HepG2 (cell line): ENCODE results near the gene LPAR1. TPM values are rescaled to one million over a fixed set of nuclear protein-coding genes. Genes with fewer than 3 reads are reported as not detected.

Experiments used
- ATAC-seq: fragments of 200-7000 bp; cut with Tn5 transposase; 3 replicates; pipeline ENCODE4 v1.9.1; 2020; ENCODE audit warnings: mild to moderate bottlenecking, moderate library complexity
- BruUV-seq: library from RNA; stranded (reverse); fragments of 400-500 nt; replicated peaks from 2 replicates; lab custom pipeline; 2021; lab: Mats Ljungman, UMichigan
- CTCF ChIA-PET: fragments of 300-600 bp; formaldehyde crosslinking; extraction: SDS; loops from one replicate; lab custom pipeline; 2021; ENCODE audit warnings: low total read pairs, inconsistent platforms, low intra/inter-chr PET ratio; lab: Yijun Ruan, JAX
- POLR2A ChIA-PET: fragments of 350-600 bp; sonication (Branson Sonifier 250); formaldehyde crosslinking; loops from one replicate; lab custom pipeline; 2020; ENCODE audit warnings: antibody characterized with exemption, inconsistent platforms; lab: Yijun Ruan, JAX
- DNase-seq: peaks from one replicate; pipeline ENCODE4 v3.0.0-alpha.2; 2015; ENCODE audit warnings: low spot score
- FAIRE-seq: peaks from 3 replicates; lab custom pipeline; 2011; peaks lifted over from hg19 to GRCh38; lab: Jason Lieb, UNC
- H2AFZ ChIP-seq: one replicate; pipeline ENCODE4 v1.6.1; 2011; ENCODE audit warnings: low read length, inconsistent platforms
- H3K27ac ChIP-seq: fragments of 300-600 bp; 3 replicates; pipeline ENCODE4 v1.8.0; 2011; ENCODE audit warnings: mixed run types, mild to moderate bottlenecking, mixed read lengths, low read length, inconsistent platforms; ENCODE audit not compliant: insufficient read depth; ENCODE audit errors: extremely low read length
- H3K27me3 ChIP-seq, 2 experiments: fragments of 200-600 bp in 1 of 2; 2 replicates in 1 of 2; 3 replicates in 1 of 2; pipeline versions ENCODE4 v1.6.0 to v1.8.0; 2011; ENCODE audit warnings: low read length in 2 of 2, mild to moderate bottlenecking in 2 of 2, moderate library complexity in 2 of 2, inconsistent platforms in 1 of 2; ENCODE audit not compliant: insufficient read depth in 2 of 2, control insufficient read depth in 1 of 2
- H3K36me3 ChIP-seq, 2 experiments: fragments of 200-600 bp in 1 of 2; replicated peaks in 1 of 2; 2 replicates in 1 of 2; 3 replicates in 1 of 2; pipeline versions ENCODE4 v1.5.1 to v1.8.0; 2011; ENCODE audit warnings: low read length in 2 of 2, inconsistent platforms in 1 of 2; ENCODE audit not compliant: insufficient read depth in 2 of 2, control insufficient read depth in 1 of 2
- H3K4me1 ChIP-seq: 2 replicates; pipeline ENCODE4 v1.5.1; 2012; ENCODE audit warnings: low read length, inconsistent platforms; ENCODE audit not compliant: insufficient read depth
- H3K4me2 ChIP-seq: 2 replicates; pipeline ENCODE4 v1.6.0; 2011; ENCODE audit warnings: low read depth, low read length, inconsistent platforms
- H3K4me3 ChIP-seq, 3 experiments: fragments of 200-600 bp in 1 of 3; sonication (generic), shearing (Covaris generic) in 1 of 3; replicated peaks in 1 of 3; 2 replicates each; pipeline ENCODE4 v1.5.1; 2011 to 2016; ENCODE audit warnings: low read length in 3 of 3, inconsistent platforms in 2 of 3, low read depth in 2 of 3, mild to moderate bottlenecking in 2 of 3, control low read depth in 1 of 3, mixed read lengths in 1 of 3; ENCODE audit not compliant: insufficient read depth in 1 of 3
- H3K79me2 ChIP-seq: one replicate; pipeline ENCODE4 v1.6.1; 2011; ENCODE audit warnings: low read length, inconsistent platforms; ENCODE audit not compliant: insufficient read depth
- H3K9ac ChIP-seq: 2 replicates; pipeline ENCODE4 v1.6.0; 2011; ENCODE audit warnings: mild to moderate bottlenecking, low read depth, low read length, inconsistent platforms; ENCODE audit not compliant: insufficient read depth
- H3K9me3 ChIP-seq: 2 replicates; pipeline ENCODE4 v1.5.1; 2012; ENCODE audit warnings: mild to moderate bottlenecking, low read length
- H4K20me1 ChIP-seq: 2 replicates; pipeline ENCODE4 v1.6.0; 2011; ENCODE audit warnings: inconsistent platforms, mild to moderate bottlenecking, low read length, moderate library complexity; ENCODE audit not compliant: insufficient read depth
- DR1 ChIP-seq: sonication (generic); formaldehyde crosslinking; IDR thresholded peaks from 2 replicates; pipeline ENCODE4 v1.8.0; 2021; ENCODE audit warnings: mild to moderate bottlenecking, missing genetic modification reagents, inconsistent platforms
- ESRRA ChIP-seq: sonication (generic); formaldehyde crosslinking; IDR thresholded peaks from 2 replicates; pipeline ENCODE4 v1.5.1; 2020; ENCODE audit warnings: mild to moderate bottlenecking, low read depth, missing genetic modification reagents
- FOXK1 ChIP-seq: sonication (generic); formaldehyde crosslinking; IDR thresholded peaks from 2 replicates; pipeline ENCODE4 v1.4.0; 2020; ENCODE audit warnings: low read depth, missing genetic modification reagents, borderline replicate concordance
- RFXANK ChIP-seq: IDR thresholded peaks from 2 replicates; pipeline ENCODE4 v1.6.1; 2016
- SPEN ChIP-seq: sonication (generic); formaldehyde crosslinking; IDR thresholded peaks from 2 replicates; pipeline ENCODE4 v1.5.1; 2020; ENCODE audit warnings: low read depth, mild to moderate bottlenecking, missing genetic modification reagents
- ZBTB7B ChIP-seq: sonication (generic); formaldehyde crosslinking; IDR thresholded peaks from 2 replicates; pipeline ENCODE4 v1.4.0; 2020; ENCODE audit warnings: missing genetic modification reagents
- ZNF124 ChIP-seq: sonication (generic); formaldehyde crosslinking; IDR thresholded peaks from 2 replicates; pipeline ENCODE4 v1.4.0; 2020; ENCODE audit warnings: missing genetic modification reagents
- ZNF30 ChIP-seq: sonication (generic); formaldehyde crosslinking; IDR thresholded peaks from 2 replicates; pipeline ENCODE4 v1.5.0; 2020; ENCODE audit warnings: mild to moderate bottlenecking, missing genetic modification reagents
- WGBS: methylation state at CpG from one replicate; pipeline ENCODE4 v1.1.6; 2017; ENCODE audit warnings: low lambda C conversion rate; 5-methylcytosine and 5-hydroxymethylcytosine counted together
- in situ Hi-C: cut with HindIII; loops from 2 replicates; pipeline ENCODE4 v1.10.0; 2017; ENCODE audit warnings: low pct_unique_long_range_greater_than_20kb; ENCODE audit not compliant: extremely low pct_ligation_motif_present
- intact Hi-C: fragments of 100-400 bp; cut with micrococcal nuclease; formaldehyde crosslinking; loops from one replicate; pipeline ENCODE4 v1.10.0; 2022; ENCODE audit not compliant: unreplicated experiment
- polyA plus RNA-seq, 8 experiments: library from polyadenylated mRNA; depleted of rRNA in 3 of 8; stranded (reverse) in 7 of 8; unstranded in 1 of 8; fragments of >200 nt; fragmentation: Illumina TruSeq in 4 of 8; extraction: Trizol in 4 of 8; gene quantifications; 2 replicates each; pipeline versions ENCODE4 v1.2.1 to v1.2.3, GENCODE V29; 2011 to 2016; ENCODE audit warnings: low read depth in 4 of 8, missing spikeins in 1 of 8, mixed read lengths in 1 of 8; ENCODE audit not compliant: insufficient read depth in 1 of 8
- total RNA-seq, 5 experiments: library from RNA; depleted of rRNA; stranded (reverse); fragments of >200 nt; fragmentation: Illumina TruSeq; extraction: Trizol; gene quantifications; 2 replicates each; pipeline ENCODE4 v1.2.3, GENCODE V29; 2016; ENCODE audit warnings: low read depth in 1 of 5
- TF ChIP-seq, protein P1 (sequence below): sonication (generic); formaldehyde crosslinking; IDR thresholded peaks from 2 replicates; pipeline ENCODE4 v1.4.0; 2020; ENCODE audit warnings: mild to moderate bottlenecking, missing genetic modification reagents
- TF ChIP-seq, protein P2 (sequence below): sonication (generic); formaldehyde crosslinking; IDR thresholded peaks from 2 replicates; pipeline ENCODE4 v1.4.0; 2020; ENCODE audit warnings: mild to moderate bottlenecking, missing genetic modification reagents, borderline replicate concordance

LPAR1 gene
- total and polyA plus RNA-seq, 2 of the 13 experiments (the other 11 are each of a cell fraction or from before 2014, with no cell fraction given) = not detected

DNA sequence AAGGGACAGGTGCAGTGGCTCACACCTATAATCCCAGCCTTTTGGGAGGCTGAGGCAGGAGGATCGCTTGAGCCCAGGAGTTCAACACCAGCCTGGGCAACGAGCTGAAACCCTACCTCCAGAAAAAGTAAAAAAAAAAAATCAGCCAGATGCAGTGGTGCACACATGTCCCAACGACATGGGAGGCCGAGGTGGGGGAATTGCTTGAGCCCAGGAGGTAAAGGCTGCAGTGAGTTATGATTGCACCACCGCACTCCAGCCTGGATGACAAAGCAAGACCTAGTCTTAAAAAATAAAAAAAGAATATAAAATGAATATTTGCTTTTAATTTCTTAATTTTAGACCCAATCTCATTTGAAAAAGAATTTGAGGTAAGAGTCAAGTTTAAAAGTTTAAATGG is 143.5 kb downstream of the LPAR1 start:
- FAIRE-seq = no peak
- 11% methylated on average over 5 of the region's 5 CpGs for WGBS
- Histone ChIP-seq H3K4me2 (no peak overlapping the region), H3K27me3 (no peaks in the 10 kb centered on the region), H4K20me1 (no peaks in the 10 kb centered on the region), H3K27ac (no peak overlapping the region), H3K4me1 (no peaks in the 10 kb centered on the region), H3K79me2 (no peaks in the 10 kb centered on the region), H3K9ac (no peak overlapping the region), H3K36me3 (no peaks in the 10 kb centered on the region), H2AFZ (no peak overlapping the region), H3K9me3 (no peaks in the 10 kb centered on the region), H3K4me3 (no peak overlapping the region)
- DNase-seq = no peak
- no TSS peak for BruUV-seq
- TF ChIP-seq, protein P1, sequence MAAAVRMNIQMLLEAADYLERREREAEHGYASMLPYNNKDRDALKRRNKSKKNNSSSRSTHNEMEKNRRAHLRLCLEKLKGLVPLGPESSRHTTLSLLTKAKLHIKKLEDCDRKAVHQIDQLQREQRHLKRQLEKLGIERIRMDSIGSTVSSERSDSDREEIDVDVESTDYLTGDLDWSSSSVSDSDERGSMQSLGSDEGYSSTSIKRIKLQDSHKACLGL (CRISPR knock-in tag) = no peak
- no peak for TF ChIP-seq ZBTB7B
- TF ChIP-seq RFXANK = no peak
- no peak for TF ChIP-seq ESRRA (CRISPR knock-in tag)
- TF ChIP-seq, protein P2, sequence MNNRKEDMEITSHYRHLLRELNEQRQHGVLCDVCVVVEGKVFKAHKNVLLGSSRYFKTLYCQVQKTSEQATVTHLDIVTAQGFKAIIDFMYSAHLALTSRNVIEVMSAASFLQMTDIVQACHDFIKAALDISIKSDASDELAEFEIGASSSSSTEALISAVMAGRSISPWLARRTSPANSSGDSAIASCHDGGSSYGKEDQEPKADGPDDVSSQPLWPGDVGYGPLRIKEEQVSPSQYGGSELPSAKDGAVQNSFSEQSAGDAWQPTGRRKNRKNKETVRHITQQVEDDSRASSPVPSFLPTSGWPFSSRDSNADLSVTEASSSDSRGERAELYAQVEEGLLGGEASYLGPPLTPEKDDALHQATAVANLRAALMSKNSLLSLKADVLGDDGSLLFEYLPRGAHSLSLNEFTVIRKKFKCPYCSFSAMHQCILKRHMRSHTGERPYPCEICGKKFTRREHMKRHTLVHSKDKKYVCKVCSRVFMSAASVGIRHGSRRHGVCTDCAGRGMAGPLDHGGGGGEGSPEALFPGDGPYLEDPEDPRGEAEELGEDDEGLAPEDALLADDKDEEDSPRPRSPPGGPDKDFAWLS = no peak
- no peak for TF ChIP-seq SPEN
- no peak for TF ChIP-seq ZNF124 (CRISPR knock-in tag)
- no peak for TF ChIP-seq ZNF30 (CRISPR knock-in tag)
- TF ChIP-seq DR1 = no peak
- TF ChIP-seq FOXK1 = no peak
- in situ Hi-C loops = loop anchor here (25.0 kb wide), 1 partner anchor 393 kb away; no protein-coding TSS in a partner anchor
- intact Hi-C loops = no loop called here
- ChIA-PET POLR2A (no interaction called here), CTCF (no interaction called here)
- no peak for ATAC-seq
